ENCODE data around the gene ACACA.

Gene ACACA

GRCh38 chr17:37047631-37048104 is 359.0 kb downstream of the ACACA start:
- no peaks in the 10 kb centered on the region for H3K9me3 Mint-ChIP-seq
- no peak overlapping the region for H3K4me3 Mint-ChIP-seq
- no peaks in the 10 kb centered on the region for H3K27me3 Mint-ChIP-seq (ENCODE audit: low read depth)
- H3K27ac Mint-ChIP-seq = peak overlapping the region; percentile 9
- H3K36me3 Mint-ChIP-seq (ENCODE audit: low read depth) = peaks cover 9% of the 10 kb centered on the region
- peaks cover 17% of the 10 kb centered on the region for H3K4me1 Mint-ChIP-seq (ENCODE audit: low read depth)

GRCh38 chr17:37045351-37045922 is 361.2 kb downstream of the ACACA start:
- Mint-ChIP-seq H3K27ac (no peak overlapping the region), H3K27me3 (ENCODE audit: low read depth) (no peaks in the 10 kb centered on the region)

DNA sequence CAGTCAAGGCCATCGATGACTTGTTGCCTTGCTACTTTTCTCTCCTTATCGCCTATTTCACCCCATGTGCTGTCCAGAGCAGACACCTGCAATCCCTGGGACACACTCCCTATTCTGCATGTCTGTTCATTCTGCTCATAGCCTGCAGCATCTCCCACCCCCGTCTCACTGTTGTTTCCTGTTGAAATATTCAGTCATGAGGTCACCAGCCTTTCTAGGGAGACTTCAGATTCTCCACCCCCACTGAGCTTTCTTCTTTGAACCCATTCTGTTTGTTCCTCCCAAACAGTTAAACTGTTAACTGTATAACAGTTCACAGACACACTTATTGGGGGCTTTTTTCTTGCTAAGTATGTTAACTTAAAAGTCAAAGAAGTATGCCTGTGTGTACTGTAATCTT is 363.4 kb downstream of the ACACA start:
- H3K4me3 Mint-ChIP-seq = no peak overlapping the region
- no peaks in the 10 kb centered on the region for H3K9me3 Mint-ChIP-seq
- no peaks in the 10 kb centered on the region for H3K27me3 Mint-ChIP-seq (ENCODE audit: low read depth)
- H3K27ac Mint-ChIP-seq = no peak overlapping the region
- peaks cover 14% of the 10 kb centered on the region for H3K4me1 Mint-ChIP-seq (ENCODE audit: low read depth)
- peaks cover 9% of the 10 kb centered on the region for H3K36me3 Mint-ChIP-seq (ENCODE audit: low read depth)

More at GRCh38 chr17:37045351-37045922, 361.2 kb downstream of the ACACA start:
- no peaks in the 10 kb centered on the region for H3K9me3 Mint-ChIP-seq
- no peak overlapping the region for H3K4me3 Mint-ChIP-seq
- H3K4me1 Mint-ChIP-seq (ENCODE audit: low read depth) = peaks cover 17% of the 10 kb centered on the region
- H3K36me3 Mint-ChIP-seq (ENCODE audit: low read depth) = peaks cover 9% of the 10 kb centered on the region

GRCh38 chr17:37041932-37042331 is 364.7 kb downstream of the ACACA start:
- Mint-ChIP-seq H3K36me3 (ENCODE audit: low read depth) (peaks cover 4% of the 10 kb centered on the region), H3K4me3 (no peak overlapping the region), H3K27me3 (ENCODE audit: low read depth) (no peaks in the 10 kb centered on the region), H3K9me3 (no peaks in the 10 kb centered on the region), H3K4me1 (ENCODE audit: low read depth) (peaks cover 7% of the 10 kb centered on the region), H3K27ac (no peak overlapping the region)

- H3K4me1 Mint-ChIP-seq (ENCODE audit: low read depth) = peaks cover 5% of the 10 kb centered on the region
- no peak overlapping the region for H3K4me3 Mint-ChIP-seq
- H3K27me3 Mint-ChIP-seq (ENCODE audit: low read depth) = no peaks in the 10 kb centered on the region
- H3K9me3 Mint-ChIP-seq = no peaks in the 10 kb centered on the region
- H3K27ac Mint-ChIP-seq = no peak overlapping the region
- H3K36me3 Mint-ChIP-seq (ENCODE audit: low read depth) = peaks cover 12% of the 10 kb centered on the region
Measured at GRCh38 chr17:37039269-37039668, 367.4 kb downstream of the ACACA start.

- Mint-ChIP-seq H3K9me3 (no peaks in the 10 kb centered on the region), H3K27me3 (ENCODE audit: low read depth) (no peaks in the 10 kb centered on the region), H3K36me3 (ENCODE audit: low read depth) (peaks cover 15% of the 10 kb centered on the region), H3K4me1 (ENCODE audit: low read depth) (no peaks in the 10 kb centered on the region), H3K27ac (no peak overlapping the region), H3K4me3 (no peak overlapping the region)
Measured at GRCh38 chr17:37037590-37038155, 369.0 kb downstream of the ACACA start.

Measured in T-helper 1 cell treated with Interleukin-12 subunit alpha and Interleukin-12 subunit beta and Interleukin-4 antibody, amounts not matched to agents 30 μg/mL and 1 μg/mL, for 36 hours (primary cell).